H1 (cell line): ENCODE results near the gene CELSR1. TPM values are rescaled to one million over a fixed set of nuclear protein-coding genes. Genes with fewer than 3 reads are reported as not detected.

Experiments
- CTCF ChIA-PET: fragments of 300-600 bp; sonication (Branson Sonifier 250); formaldehyde crosslinking; loops from one replicate; lab custom pipeline; 2021; ENCODE audit not compliant: partially characterized antibody; lab: Charles Lee
- POLR2A ChIA-PET: fragments of 300-600 bp; sonication (Branson Sonifier 250); formaldehyde crosslinking; loops from one replicate; lab custom pipeline; 2021; ENCODE audit warnings: inconsistent platforms; ENCODE audit not compliant: partially characterized antibody; lab: Charles Lee
- DNase-seq, 2 experiments: peaks; one replicate each; pipeline versions ENCODE4 v3.0.0 to v3.0.0-alpha.2; 2010 to 2022; ENCODE audit warnings: low spot score in 2 of 2, low read depth in 1 of 2, mixed read lengths in 1 of 2
- FAIRE-seq: peaks from 2 replicates; lab custom pipeline; 2011; peaks lifted over from hg19 to GRCh38; lab: Jason Lieb, UNC
- H2AFZ ChIP-seq: 2 replicates; pipeline ENCODE4 v1.8.1; 2012; ENCODE audit warnings: low read length, inconsistent platforms
- H2AK5ac ChIP-seq: 2 replicates; pipeline ENCODE4 v1.6.1; 2013; ENCODE audit warnings: low read depth, low read length
- H2BK120ac ChIP-seq: replicated peaks from 2 replicates; pipeline ENCODE3; 2013; ENCODE audit warnings: low read depth, low read length, inconsistent platforms
- H2BK12ac ChIP-seq: 2 replicates; pipeline ENCODE4 v1.6.1; 2013; ENCODE audit warnings: low read depth, low read length
- H2BK15ac ChIP-seq: 2 replicates; pipeline ENCODE4 v1.6.1; 2013; ENCODE audit warnings: low read length
- H2BK20ac ChIP-seq: 2 replicates; pipeline ENCODE4 v1.6.1; 2013; ENCODE audit warnings: low read length
- H2BK5ac ChIP-seq: 2 replicates; pipeline ENCODE4 v1.6.1; 2013; ENCODE audit warnings: low read depth, low read length
- H3K14ac ChIP-seq: 2 replicates; pipeline ENCODE4 v1.6.1; 2013; ENCODE audit warnings: inconsistent platforms; ENCODE audit not compliant: insufficient read length
- H3K18ac ChIP-seq: 2 replicates; pipeline ENCODE4 v1.6.1; 2013; ENCODE audit warnings: low read length; ENCODE audit errors: extremely low read depth
- H3K23ac ChIP-seq: 2 replicates; pipeline ENCODE4 v1.6.1; 2013; ENCODE audit warnings: inconsistent platforms; ENCODE audit not compliant: insufficient read length
- H3K23me2 ChIP-seq: 2 replicates; pipeline ENCODE4 v1.6.1; 2013; ENCODE audit warnings: low read depth, low read length
- H3K27ac ChIP-seq: 2 replicates; pipeline ENCODE4 v1.6.1; 2011; ENCODE audit warnings: low read depth, low read length, inconsistent platforms
- H3K27me3 ChIP-seq, 4 experiments: replicated peaks in 1 of 4; 1 replicate in 1 of 4; 2 replicates in 3 of 4; pipeline versions ENCODE4 v1.6.1 to v1.8.1; 2011 to 2013; ENCODE audit warnings: low read length in 3 of 4, mild to moderate bottlenecking in 3 of 4, inconsistent platforms in 2 of 4, mixed read lengths in 2 of 4, moderate library complexity in 1 of 4; ENCODE audit not compliant: control insufficient read depth in 3 of 4, insufficient read depth in 3 of 4; ENCODE audit errors: extremely low read depth in 1 of 4
- H3K36me3 ChIP-seq, 4 experiments: 2 replicates each; pipeline versions ENCODE4 v1.6.1 to v1.8.1; 2011 to 2013; ENCODE audit warnings: mild to moderate bottlenecking in 4 of 4, low read length in 3 of 4, moderate library complexity in 2 of 4, control low read depth in 1 of 4, inconsistent platforms in 1 of 4; ENCODE audit not compliant: insufficient read depth in 4 of 4, control insufficient read depth in 2 of 4
- H3K4ac ChIP-seq: replicated peaks from 2 replicates; pipeline ENCODE3; 2013; ENCODE audit warnings: low read length, low read depth, mixed read lengths, inconsistent platforms; ENCODE audit not compliant: insufficient read length
- H3K4me1 ChIP-seq, 4 experiments: replicated peaks in 1 of 4; 1 replicate in 1 of 4; 2 replicates in 3 of 4; pipeline versions ENCODE4 v1.6.1 to v1.8.1; 2011 to 2013; ENCODE audit warnings: low read length in 3 of 4, inconsistent platforms in 2 of 4, mixed read lengths in 1 of 4; ENCODE audit not compliant: insufficient read depth in 4 of 4, control insufficient read depth in 3 of 4
- H3K4me2 ChIP-seq, 2 experiments: 2 replicates each; pipeline versions ENCODE4 v1.6.1 to v1.8.1; 2011 to 2013; ENCODE audit warnings: low read depth in 2 of 2, low read length in 2 of 2, control low read depth in 1 of 2, inconsistent platforms in 1 of 2, mild to moderate bottlenecking in 1 of 2; ENCODE audit not compliant: insufficient read depth in 1 of 2
- H3K4me3 ChIP-seq, 4 experiments: fragments of 200-600, 300-600 bp in 1 of 4; sonication (generic), shearing (Covaris generic), sonication (Bioruptor Twin) in 1 of 4; 2 replicates each; pipeline versions ENCODE4 v1.5.1 to v1.8.1; 2011 to 2016; ENCODE audit warnings: low read length in 4 of 4, low read depth in 3 of 4, control low read depth in 2 of 4, inconsistent platforms in 2 of 4, mild to moderate bottlenecking in 2 of 4, mixed read lengths in 1 of 4, moderate library complexity in 1 of 4; ENCODE audit not compliant: insufficient read depth in 2 of 4; ENCODE audit errors: extremely low read depth in 1 of 4
- H3K56ac ChIP-seq: replicated peaks from 2 replicates; pipeline ENCODE3; 2013; ENCODE audit warnings: low read depth, mild to moderate bottlenecking, mixed read lengths, low read length, inconsistent platforms; ENCODE audit not compliant: insufficient read length
- H3K79me1 ChIP-seq: 2 replicates; pipeline ENCODE4 v1.6.1; 2013; ENCODE audit warnings: low read depth, low read length, control low read depth
- H3K79me2 ChIP-seq, 2 experiments: 2 replicates each; pipeline versions ENCODE4 v1.6.1 to v1.8.1; 2012 to 2013; ENCODE audit warnings: low read length in 2 of 2, mild to moderate bottlenecking in 2 of 2, inconsistent platforms in 1 of 2; ENCODE audit not compliant: insufficient read depth in 2 of 2, control insufficient read depth in 1 of 2
- H3K9ac ChIP-seq, 4 experiments: replicated peaks in 1 of 4; 1 replicate in 1 of 4; 2 replicates in 3 of 4; pipeline versions ENCODE4 v1.6.1 to v1.8.1; 2011 to 2013; ENCODE audit warnings: low read depth in 3 of 4, low read length in 3 of 4, control low read depth in 2 of 4, mild to moderate bottlenecking in 2 of 4, moderate library complexity in 2 of 4, inconsistent platforms in 1 of 4; ENCODE audit errors: extremely low read depth in 1 of 4
- H3K9me3 ChIP-seq, 2 experiments: 2 replicates each; pipeline versions ENCODE4 v1.6.1 to v1.8.1; 2012 to 2013; ENCODE audit warnings: mild to moderate bottlenecking in 2 of 2, moderate library complexity in 2 of 2, control low read depth in 1 of 2, inconsistent platforms in 1 of 2, low read depth in 1 of 2, low read length in 1 of 2, mixed read lengths in 1 of 2; ENCODE audit not compliant: insufficient read depth in 2 of 2
- H4K20me1 ChIP-seq, 2 experiments: replicated peaks in 1 of 2; 2 replicates each; pipeline versions ENCODE3 to v1.8.1; 2011 to 2013; ENCODE audit warnings: inconsistent platforms in 2 of 2, low read length in 2 of 2, mild to moderate bottlenecking in 1 of 2; ENCODE audit not compliant: insufficient read depth in 2 of 2, control insufficient read depth in 1 of 2
- H4K5ac ChIP-seq: 2 replicates; pipeline ENCODE4 v1.6.1; 2013; ENCODE audit warnings: low read length, low read depth, mixed read lengths, inconsistent platforms; ENCODE audit not compliant: insufficient read length
- H4K8ac ChIP-seq: 2 replicates; pipeline ENCODE4 v1.8.0; 2013; ENCODE audit warnings: mild to moderate bottlenecking, moderate library complexity, low read length, inconsistent platforms; ENCODE audit not compliant: insufficient read depth; ENCODE audit errors: extremely low read depth
- H4K91ac ChIP-seq: replicated peaks from 2 replicates; pipeline ENCODE3; 2013; ENCODE audit warnings: low read length, mixed read lengths, inconsistent platforms; ENCODE audit not compliant: insufficient read length
- CEBPB ChIP-seq: IDR thresholded peaks from 2 replicates; pipeline ENCODE4 v1.6.1; 2012; ENCODE audit warnings: low read depth, low read length
- CHD1 ChIP-seq: IDR thresholded peaks from 2 replicates; pipeline ENCODE4 v1.6.1; 2012; ENCODE audit warnings: low read depth, low read length, improper control_type of control experiment
- CHD2 ChIP-seq: IDR thresholded peaks from 2 replicates; pipeline ENCODE4 v1.6.1; 2012; ENCODE audit warnings: low read length, improper control_type of control experiment
- EP300 ChIP-seq, 2 experiments: IDR thresholded peaks; 1 replicate in 1 of 2; 2 replicates in 1 of 2; pipeline ENCODE4 v1.6.1; 2011 to 2012; ENCODE audit warnings: low read depth in 2 of 2, low read length in 2 of 2, mild to moderate bottlenecking in 2 of 2, borderline replicate concordance in 1 of 2, inconsistent platforms in 1 of 2, moderate library complexity in 1 of 2
- KDM4A ChIP-seq: IDR thresholded peaks from one replicate; pipeline ENCODE4 v1.7.1; 2012; ENCODE audit warnings: low read depth, mild to moderate bottlenecking, moderate library complexity, low read length, inconsistent platforms; ENCODE audit not compliant: severe bottlenecking
- KDM5A ChIP-seq: fragments of 200-600 bp; IDR thresholded peaks from 2 replicates; pipeline ENCODE4 v1.7.1; 2012; ENCODE audit warnings: mild to moderate bottlenecking, low read length, inconsistent platforms, mixed read lengths
- MAX ChIP-seq: IDR thresholded peaks from 2 replicates; pipeline ENCODE4 v1.6.1; 2012; ENCODE audit warnings: inconsistent platforms
- POLR2A ChIP-seq, 2 experiments: IDR thresholded peaks; 1 replicate in 1 of 2; 2 replicates in 1 of 2; pipeline ENCODE4 v1.6.1; 2011; ENCODE audit warnings: low read depth in 2 of 2, low read length in 2 of 2, mild to moderate bottlenecking in 2 of 2; ENCODE audit errors: control extremely low read depth in 1 of 2
- POU5F1 ChIP-seq: IDR thresholded peaks from 2 replicates; pipeline ENCODE4 v1.6.1; 2011; ENCODE audit warnings: low read depth, mild to moderate bottlenecking, low read length, moderate library complexity
- RBBP5 ChIP-seq: IDR thresholded peaks from 2 replicates; pipeline ENCODE4 v1.7.1; 2012; ENCODE audit warnings: low read depth, mild to moderate bottlenecking, inconsistent platforms, low read length, moderate library complexity, borderline replicate concordance
- SP4 ChIP-seq: IDR thresholded peaks from 2 replicates; pipeline ENCODE4 v1.6.1; 2012; ENCODE audit warnings: low read length, inconsistent platforms
- YY1 ChIP-seq: IDR thresholded peaks from 2 replicates; pipeline ENCODE4 v1.6.1; 2011; ENCODE audit warnings: low read depth, mild to moderate bottlenecking, low read length
- ZNF274 ChIP-seq: IDR thresholded peaks from 2 replicates; pipeline ENCODE4 v1.7.0; 2012; ENCODE audit warnings: low read length, borderline replicate concordance; ENCODE audit errors: extremely low read depth
- WGBS, 2 experiments: shearing (Covaris generic) in 1 of 2; methylation state at CpG; one replicate each; pipeline versions ENCODE4 v1.1.6 to v1.1.7; 2013 to 2015; ENCODE audit warnings: low lambda C conversion rate in 2 of 2, mixed read lengths in 2 of 2, inconsistent platforms in 1 of 2, low coverage in 1 of 2, missing lambda C conversion rate in 1 of 2; ENCODE audit not compliant: insufficient replicate concordance in 2 of 2, insufficient coverage in 1 of 2, insufficient read length in 1 of 2; ENCODE audit errors: extremely low coverage in 1 of 2, missing lambda C conversion rate in 1 of 2; 5-methylcytosine and 5-hydroxymethylcytosine counted together
- polyA plus RNA-seq, 7 experiments: library from polyadenylated mRNA; depleted of rRNA in 3 of 7; stranded (reverse) in 5 of 7; unstranded in 2 of 7; fragments of >200 nt in 5 of 7; fragments of 200-250 nt in 2 of 7; gene quantifications; 1 replicate in 5 of 7; 2 replicates in 1 of 7; 4 replicates in 1 of 7; pipeline versions ENCODE4 v1.2.1 to v1.2.3, GENCODE V29; 2011 to 2013; ENCODE audit warnings: missing spikeins in 2 of 7, mixed read lengths in 2 of 7
- total RNA-seq: library from RNA; stranded (reverse); fragmentation: NEBNext Ultra II Directional; extraction: Animal tissue kit (Norgen Biotek cat#: 25700); gene quantifications from 2 replicates; pipeline ENCODE4 v1.2.1, GENCODE V29; 2021

Gene CELSR1
- total and polyA plus RNA-seq, 2 of the 8 experiments (the other 6 are each of a cell fraction or from before 2014, with no cell fraction given), result 9.0 to 12.4 TPM

GRCh38 chr22:46534901-46535630 lies 2.4 kb downstream of the CELSR1 start:
- Histone ChIP-seq H2AFZ (no peak overlapping the region), H3K4me3 (no peak overlapping the region), H4K8ac (no peak overlapping the region), H3K14ac (no peak overlapping the region), H3K18ac (no peak overlapping the region), H3K9ac (no peak overlapping the region), H3K9me3 (peaks cover 0 to 9% of the 10 kb centered on the region in 2 experiments; a peak in 1 of 4 replicates), H4K91ac (no peak overlapping the region), H2BK20ac (no peak overlapping the region), H2BK5ac (no peak overlapping the region), H3K27me3 (peaks cover 17 to 45% (median 40%) of the 10 kb centered on the region in 4 experiments), H3K27ac (no peak overlapping the region), H3K79me1 (peaks cover 6% of the 10 kb centered on the region; the same call in 1 of the 2 replicates), H3K4me1 (peaks cover 0 to 12% (median 7%) of the 10 kb centered on the region in 4 experiments; a peak in 6 of 7 replicates), H3K4ac (no peak overlapping the region), H4K20me1 (peaks cover 15 to 34% of the 10 kb centered on the region in 2 experiments), H3K23ac (no peak overlapping the region), H3K36me3 (peaks cover 0 to 21% (median 6%) of the 10 kb centered on the region in 4 experiments; a peak in 5 of 8 replicates), H2BK120ac (no peak overlapping the region), H3K4me2 (no peak overlapping the region; a peak in 1 of 4 replicates), H2BK15ac (no peak overlapping the region), H3K56ac (no peak overlapping the region), H4K5ac (no peak overlapping the region), H3K23me2 (peaks cover 9% of the 10 kb centered on the region; the same call in 1 of the 2 replicates), H2AK5ac (no peak overlapping the region), H2BK12ac (no peak overlapping the region), H3K79me2 (peaks cover 0 to 2% of the 10 kb centered on the region in 2 experiments; a peak in 1 of 4 replicates)
- ChIA-PET CTCF (interaction anchor here (1.0 to 1.8 kb wide), 5 partner anchors 23 to 178 kb away, joined by 3 to 5 read pairs (median 3); no protein-coding TSS in a partner anchor), POLR2A (interaction anchor here (2.2 kb wide), 1 partner anchor 24 kb away, joined by 8 read pairs; no protein-coding TSS in a partner anchor)
- 93% methylated on average over 45 of the region's 45 CpGs; no CpG with 5 or more reads in 1 of the 2 experiments for WGBS, 2 experiments
- FAIRE-seq (no peak), DNase-seq (no peak)
- TF ChIP-seq ZNF274, result no peak
- no peak for TF ChIP-seq MAX
- TF ChIP-seq CHD1, result no peak
- TF ChIP-seq POLR2A (IDR thresholded peaks at IDR 0.05; ENCODE audit: control extremely low read depth in 1 of 2, low read depth in 2 of 2, low read length in 2 of 2), result no peak
- TF ChIP-seq CHD2, result no peak
- TF ChIP-seq CEBPB, result no peak
- TF ChIP-seq YY1, result no peak
- TF ChIP-seq KDM4A, result no peak
- no peak for TF ChIP-seq SP4
- TF ChIP-seq RBBP5, result no peak
- TF ChIP-seq KDM5A, result no peak
- TF ChIP-seq POU5F1, result no peak
- no peak for TF ChIP-seq EP300 (IDR thresholded peaks at IDR 0.05; ENCODE audit: borderline replicate concordance in 1 of 2, low read depth in 2 of 2, low read length in 2 of 2)
